NK-92 (cell line): ENCODE data around the gene COPS9.

Experiments used
- DNase-seq: peaks from one replicate; lab custom pipeline; 2025; ENCODE audit not compliant: unreplicated experiment; lab: John Stamatoyannopoulos, UW

COPS9 gene

DNA sequence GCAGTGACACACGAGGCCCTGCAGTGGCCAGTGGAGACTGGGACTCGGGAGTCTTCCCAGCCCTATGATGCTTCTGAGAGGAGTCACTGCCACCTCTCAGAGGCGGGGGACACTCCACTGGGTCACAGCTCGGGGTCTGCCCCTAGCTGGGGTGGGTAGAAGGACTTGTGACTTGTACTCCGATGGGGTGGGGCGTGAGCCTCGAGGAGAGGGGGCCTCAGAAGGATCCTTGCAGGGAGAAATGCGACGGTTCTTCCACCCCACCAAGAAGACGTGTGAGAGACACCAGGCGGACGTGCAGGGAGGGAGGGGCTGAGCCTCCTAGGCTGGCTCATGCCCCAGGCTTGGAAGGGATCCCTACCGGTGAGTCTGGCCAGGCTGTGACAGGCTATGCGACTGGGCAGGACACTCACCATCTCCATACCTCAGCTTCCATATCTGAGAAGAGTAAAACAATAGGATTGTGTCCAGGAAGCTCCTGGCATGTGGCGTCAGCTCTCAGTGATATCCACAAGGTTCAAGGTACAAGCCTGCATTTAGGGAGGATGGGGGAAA is 15.4 kb upstream of the COPS9 start:
- DNase-seq: no peak

GRCh38 chr2:240149943-240150784 is 14.1 kb upstream of the COPS9 start:
- no peak for DNase-seq

DNA sequence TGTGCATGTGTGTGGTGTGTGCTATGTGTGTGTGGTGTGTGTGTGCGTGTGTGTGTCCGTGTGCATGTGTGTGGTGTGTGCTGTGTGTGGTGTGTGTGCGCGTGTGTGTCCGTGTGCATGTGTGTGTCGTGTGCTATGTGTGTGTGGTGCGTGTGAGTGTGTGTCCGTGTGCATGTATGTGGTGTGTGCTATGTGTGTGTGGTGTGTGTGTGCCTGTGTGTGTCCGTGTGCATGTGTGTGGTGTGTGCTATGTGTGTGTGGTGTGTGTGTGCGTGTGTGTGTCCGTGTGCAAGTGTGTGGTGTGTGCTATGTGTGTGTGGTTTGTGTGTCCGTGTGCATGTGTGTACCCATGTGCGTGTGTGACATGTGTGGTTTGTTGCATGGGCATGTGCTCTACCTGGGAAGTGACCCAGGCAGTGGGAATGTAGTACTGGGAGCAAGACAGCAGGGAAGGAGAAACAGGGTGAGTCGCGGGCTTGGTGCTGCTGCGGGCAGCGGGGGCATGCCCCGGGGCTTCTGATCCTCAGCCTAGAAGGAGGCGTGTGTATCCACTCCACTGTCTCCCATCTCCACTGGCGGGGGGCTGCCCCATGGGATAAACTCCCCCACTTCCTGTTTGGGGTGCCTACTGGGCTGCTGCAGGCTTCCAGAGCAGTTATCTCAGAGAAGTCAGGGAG is 11.9 kb upstream of the COPS9 start:
- no peak for DNase-seq

DNA sequence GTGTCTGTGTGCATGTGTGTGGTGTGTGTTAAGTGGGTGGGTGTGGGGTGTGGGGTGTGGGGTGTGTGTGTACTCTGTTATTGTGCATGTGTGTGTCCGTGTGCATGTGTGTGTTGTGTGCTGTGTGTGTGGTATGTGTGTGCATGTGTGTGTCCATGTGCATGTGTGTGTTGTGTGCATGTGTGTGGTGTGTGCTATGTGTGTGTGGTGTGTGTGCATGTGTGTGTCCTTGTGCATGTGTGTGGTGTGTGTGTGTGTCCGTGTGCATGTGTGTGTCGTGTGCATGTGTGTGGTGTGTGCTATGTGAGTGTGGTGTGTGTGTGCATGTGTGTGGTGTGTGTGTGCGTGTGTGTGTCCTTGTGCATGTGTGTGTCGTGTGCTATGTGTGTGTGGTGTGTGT is 11.3 kb upstream of the COPS9 start:
- no peak for DNase-seq

DNA sequence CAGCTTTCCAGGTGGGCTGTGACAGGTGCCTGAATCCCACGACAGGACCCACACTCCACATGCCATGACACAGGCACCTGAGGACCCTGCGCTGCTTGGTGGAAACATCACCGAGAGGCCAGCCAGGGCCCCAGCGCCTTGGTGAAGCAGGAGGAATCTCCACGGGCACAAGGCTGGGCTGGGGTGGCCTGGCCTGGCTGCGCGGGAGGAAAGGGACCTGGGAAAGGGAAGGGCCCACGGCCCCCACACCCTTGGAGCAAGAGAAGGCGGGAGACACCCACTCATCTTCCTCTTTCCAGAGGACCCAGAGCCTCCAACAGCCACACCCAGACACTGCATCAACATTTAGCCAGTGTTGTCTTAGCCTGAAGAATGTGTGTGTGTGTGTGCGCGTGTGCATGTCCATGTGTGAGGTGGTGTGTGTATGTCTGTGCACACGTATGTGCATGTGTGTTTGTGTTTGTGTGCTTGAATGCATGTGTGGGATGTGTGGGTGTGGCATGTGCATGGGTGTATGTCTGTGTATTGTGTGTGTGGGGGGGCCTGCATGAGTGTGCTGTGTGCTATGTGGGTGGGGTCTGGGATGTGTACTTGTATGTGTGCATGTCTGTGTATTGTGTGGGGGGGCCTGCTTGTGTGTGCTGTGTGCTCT is 10.6 kb upstream of the COPS9 start:
- DNase-seq: no peak

- DNase-seq: no peak
Measured at GRCh38 chr2:240146141-240146561, 10.0 kb upstream of the COPS9 start.

GRCh38 chr2:240145461-240145860 is 9.4 kb upstream of the COPS9 start:
- DNase-seq: no peak

GRCh38 chr2:240144649-240145261 is 8.7 kb upstream of the COPS9 start:
- no peak for DNase-seq

- no peak for DNase-seq
Measured at GRCh38 chr2:240143801-240144648, 7.9 kb upstream of the COPS9 start.

DNA sequence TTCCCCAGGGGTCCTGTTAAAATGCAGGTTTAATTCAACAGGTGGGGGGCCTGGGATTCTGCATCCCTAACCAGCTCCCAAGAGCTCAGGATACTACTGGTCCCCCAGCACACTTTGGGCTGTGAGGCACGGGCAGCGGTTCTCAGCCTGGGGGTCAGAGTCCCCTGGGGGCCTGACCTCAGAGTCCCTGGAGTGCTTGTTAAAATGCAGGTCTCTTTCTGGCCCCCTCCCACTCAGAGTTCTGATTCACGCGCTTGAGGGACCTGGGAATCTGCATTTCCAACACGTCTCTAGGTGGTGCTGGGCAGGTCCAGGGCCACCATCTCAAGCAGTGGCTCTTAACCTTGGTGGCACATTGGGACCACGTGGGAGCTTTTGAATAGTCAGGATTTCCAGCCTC is 7.2 kb upstream of the COPS9 start:
- no peak for DNase-seq

DNA sequence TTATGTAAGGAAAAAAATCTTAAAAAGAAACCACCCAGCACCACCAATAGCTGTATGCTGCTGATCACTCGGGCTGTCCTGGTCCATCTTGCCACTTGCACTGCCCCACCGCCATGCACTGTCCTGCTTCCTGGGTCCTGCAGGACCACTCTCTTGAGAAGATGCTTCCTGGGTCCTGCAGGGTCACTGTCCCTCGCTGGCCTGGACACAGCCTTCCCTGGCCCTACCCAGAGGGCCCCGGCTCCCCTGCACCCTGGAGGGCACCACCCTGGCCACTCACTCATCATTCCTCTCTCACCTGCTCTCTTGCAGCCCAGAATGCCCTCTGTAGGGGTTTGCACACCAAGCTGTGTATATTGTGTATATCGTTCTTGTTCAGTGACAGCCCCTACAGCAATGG is 6.8 kb upstream of the COPS9 start:
- DNase-seq: no peak

DNA sequence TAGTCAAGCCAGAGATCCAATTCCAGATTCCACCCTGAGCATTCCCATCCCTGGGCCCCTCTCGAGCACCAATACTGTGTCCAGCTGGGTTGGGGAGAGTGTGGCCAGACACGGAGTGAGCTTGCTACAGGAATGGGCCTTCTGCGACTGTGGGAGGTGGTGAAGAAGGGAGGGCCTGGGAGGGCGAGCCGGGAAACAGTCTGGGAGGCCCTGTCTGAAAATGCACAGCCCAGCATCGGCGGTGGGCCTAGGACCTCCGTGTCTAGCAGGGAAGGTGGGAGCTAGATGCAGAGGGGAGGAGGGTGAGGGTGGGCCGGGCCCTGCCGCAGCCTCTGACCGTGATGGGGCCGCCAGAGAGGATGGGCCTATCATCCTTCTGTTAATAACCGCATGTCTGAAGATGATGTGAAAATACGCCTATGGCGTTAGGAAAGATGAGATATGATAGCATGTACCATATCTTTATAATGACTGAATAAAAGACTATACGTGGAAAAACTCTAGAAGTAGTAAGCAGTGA is 6.2 kb upstream of the COPS9 start:
- DNase-seq: no peak

- no peak for DNase-seq
Measured at GRCh38 chr2:240141736-240142135, 5.6 kb upstream of the COPS9 start.

DNA sequence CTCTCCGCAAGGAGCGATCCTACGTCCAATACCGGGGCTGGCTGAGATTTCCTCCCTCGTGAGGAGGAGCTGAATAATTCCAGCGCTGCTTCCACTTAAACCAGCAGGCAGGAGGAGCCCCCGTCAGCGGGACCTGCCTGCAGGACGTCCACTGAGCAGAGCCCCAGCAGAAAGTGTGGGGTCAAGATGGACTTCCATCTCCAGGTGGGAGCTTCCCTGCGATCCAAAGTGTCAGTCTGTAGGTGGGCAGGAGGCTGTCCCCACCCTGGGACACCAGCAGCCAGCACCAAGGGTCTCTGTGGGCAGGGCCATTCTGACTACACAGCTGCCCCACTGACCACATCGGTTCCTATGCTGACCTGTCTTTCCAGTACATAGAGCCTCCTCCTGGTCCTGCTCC is 4.8 kb upstream of the COPS9 start:
- DNase-seq: no peak

GRCh38 chr2:240140511-240140910 is 4.4 kb upstream of the COPS9 start, which contains the start of gene OTOS:
TSS of gene OTOS (minus strand) at chr2:240140658. CDS start at chr2:240140326, 332 bp downstream.
- DNase-seq: no peak

DNA sequence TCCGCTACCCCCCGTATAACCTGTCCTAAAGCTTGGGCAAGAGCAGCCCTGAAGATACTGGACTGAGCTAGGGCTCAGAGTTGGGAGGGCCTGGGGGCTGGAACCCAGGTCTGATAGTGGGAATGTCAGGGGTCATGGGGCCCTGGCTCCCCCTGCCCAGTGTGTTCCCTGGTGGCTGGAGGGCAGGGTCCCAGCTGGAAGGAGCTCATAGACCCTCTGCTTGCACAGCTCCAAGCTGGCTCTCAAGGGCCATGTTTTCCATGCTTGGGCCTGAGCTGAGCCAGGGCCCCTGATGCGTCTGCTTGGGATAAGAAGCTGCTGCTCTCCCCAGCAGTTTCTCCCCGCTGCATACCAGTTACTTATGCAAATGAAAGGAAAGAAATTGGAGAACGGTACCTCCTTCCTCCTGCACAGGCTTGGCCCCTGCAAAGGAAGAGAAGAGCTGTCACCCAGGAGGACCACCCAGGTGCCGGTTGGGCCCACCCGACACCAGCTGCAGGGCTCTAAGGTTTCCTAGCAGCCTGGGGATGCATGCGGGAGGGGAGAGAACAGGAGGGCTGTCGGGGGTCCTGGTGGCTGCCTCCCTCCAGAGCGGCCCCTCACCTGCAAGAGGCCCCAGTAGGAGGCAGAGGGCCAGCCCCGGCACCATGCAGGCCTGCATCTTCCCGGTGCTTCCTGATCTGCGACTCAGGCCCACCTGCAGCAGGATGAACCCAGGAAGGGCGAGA is 3.7 kb upstream of the COPS9 start:
- DNase-seq: no peak

- DNase-seq: no peak
Measured at GRCh38 chr2:240139011-240139441, 2.9 kb upstream of the COPS9 start.

- DNase-seq: no peak
Measured at GRCh38 chr2:240138254-240138984, 2.3 kb upstream of the COPS9 start.
